Cardiac fibroblast (primary cell): ENCODE data around the gene ENPP5.

Experiments used
- DNase-seq, 2 donors: peaks; one replicate each; pipeline versions ENCODE4 v3.0.0 to v3.0.0-alpha.2; 2010; ENCODE audit warnings: low read depth in 2 of 2
- H3K4me3 ChIP-seq, 2 donors: replicated peaks in 1 of 2; 1 replicate in 1 of 2; 2 replicates in 1 of 2; pipeline ENCODE4 v1.5.1; 2011; ENCODE audit warnings: low read depth in 2 of 2, low read length in 2 of 2, mild to moderate bottlenecking in 2 of 2, moderate library complexity in 1 of 2
- TF ChIP-seq, protein P1 (sequence below): IDR thresholded peaks from one replicate; pipeline ENCODE4 v1.5.1; 2011; ENCODE audit warnings: low read depth, mild to moderate bottlenecking, low read length, inconsistent platforms

Gene ENPP5

DNA sequence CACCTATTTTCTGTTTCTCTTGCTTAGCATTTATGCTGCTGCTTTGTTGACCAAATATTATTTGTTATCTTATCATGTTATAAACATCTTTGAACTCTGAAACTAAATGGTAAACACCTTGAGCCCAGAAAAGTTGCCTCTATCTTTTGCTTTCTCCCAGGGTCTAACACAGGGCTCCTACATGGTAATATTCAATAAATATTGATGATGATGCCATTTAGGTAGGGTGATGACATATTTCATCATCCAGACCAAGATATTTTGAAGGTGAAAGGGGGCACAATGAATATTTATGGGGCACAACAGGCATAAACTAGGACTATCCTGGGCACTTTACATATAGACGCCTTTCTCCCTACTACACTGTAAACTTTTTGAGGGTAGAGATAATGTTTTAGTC, 52.6 kb downstream of the ENPP5 start:
- no peak overlapping the region for H3K4me3 ChIP-seq
- TF ChIP-seq, protein P1, sequence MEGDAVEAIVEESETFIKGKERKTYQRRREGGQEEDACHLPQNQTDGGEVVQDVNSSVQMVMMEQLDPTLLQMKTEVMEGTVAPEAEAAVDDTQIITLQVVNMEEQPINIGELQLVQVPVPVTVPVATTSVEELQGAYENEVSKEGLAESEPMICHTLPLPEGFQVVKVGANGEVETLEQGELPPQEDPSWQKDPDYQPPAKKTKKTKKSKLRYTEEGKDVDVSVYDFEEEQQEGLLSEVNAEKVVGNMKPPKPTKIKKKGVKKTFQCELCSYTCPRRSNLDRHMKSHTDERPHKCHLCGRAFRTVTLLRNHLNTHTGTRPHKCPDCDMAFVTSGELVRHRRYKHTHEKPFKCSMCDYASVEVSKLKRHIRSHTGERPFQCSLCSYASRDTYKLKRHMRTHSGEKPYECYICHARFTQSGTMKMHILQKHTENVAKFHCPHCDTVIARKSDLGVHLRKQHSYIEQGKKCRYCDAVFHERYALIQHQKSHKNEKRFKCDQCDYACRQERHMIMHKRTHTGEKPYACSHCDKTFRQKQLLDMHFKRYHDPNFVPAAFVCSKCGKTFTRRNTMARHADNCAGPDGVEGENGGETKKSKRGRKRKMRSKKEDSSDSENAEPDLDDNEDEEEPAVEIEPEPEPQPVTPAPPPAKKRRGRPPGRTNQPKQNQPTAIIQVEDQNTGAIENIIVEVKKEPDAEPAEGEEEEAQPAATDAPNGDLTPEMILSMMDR: no peak
- no peak for DNase-seq

- H3K4me3 ChIP-seq: no peak overlapping the region
- DNase-seq: no peak
- TF ChIP-seq, protein P1: no peak
Measured at GRCh38 chr6:46116289-46116688, 54.5 kb downstream of the ENPP5 start.

DNA sequence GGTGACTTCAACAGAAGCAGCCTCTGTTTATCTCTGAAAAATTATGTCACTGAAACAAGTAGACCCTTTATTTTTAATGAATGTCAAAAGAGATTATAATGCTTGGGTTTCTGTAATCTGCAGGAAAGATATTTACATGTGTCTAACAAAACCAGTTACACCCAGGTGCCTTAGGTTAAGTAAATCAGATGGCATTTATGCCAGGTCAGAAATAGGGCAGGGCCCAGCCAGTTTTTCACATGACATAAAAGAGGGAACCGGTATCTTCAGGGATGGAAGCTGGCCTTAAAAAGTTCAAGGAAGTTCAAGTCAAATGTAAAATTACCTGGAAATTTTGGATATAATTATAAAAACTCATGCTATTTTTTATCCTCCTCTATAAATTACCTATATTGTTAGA, 55.1 kb downstream of the ENPP5 start:
- TF ChIP-seq, protein P1: no peak
- DNase-seq: no peak

DNA sequence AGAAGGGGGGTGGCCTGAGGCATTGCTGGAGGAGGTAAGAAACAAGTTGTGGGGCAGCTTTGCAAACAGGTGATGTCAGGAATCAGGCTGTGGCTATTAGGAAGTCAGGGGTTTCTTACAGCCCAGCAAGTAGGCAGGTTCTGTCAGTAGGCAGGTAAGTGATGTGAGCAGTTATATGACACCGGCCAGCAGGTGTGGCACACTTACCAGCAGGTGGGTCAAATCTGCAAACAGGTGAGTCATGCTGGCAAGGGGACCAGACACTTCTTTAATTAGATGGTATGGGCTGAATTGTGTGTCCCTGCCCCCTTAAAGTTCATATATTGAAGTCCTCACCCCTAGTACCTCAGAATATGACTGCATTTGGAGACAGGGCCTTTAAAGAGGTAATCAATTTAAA, 57.4 kb downstream of the ENPP5 start:
- TF ChIP-seq, protein P1: no peak
- H3K4me3 ChIP-seq: no peak overlapping the region
- no peak for DNase-seq

More for the DNA sequence above, 55.1 kb downstream of the ENPP5 start:
- no peak overlapping the region for H3K4me3 ChIP-seq
